ENCODE data around the gene PEA15. TPM values are rescaled to one million over a fixed set of nuclear protein-coding genes. Genes with fewer than 3 reads are reported as not detected.

Gene PEA15
- total RNA-seq, 2 donors from 2014 or later, result 48.7 to 49.4 TPM

DNA sequence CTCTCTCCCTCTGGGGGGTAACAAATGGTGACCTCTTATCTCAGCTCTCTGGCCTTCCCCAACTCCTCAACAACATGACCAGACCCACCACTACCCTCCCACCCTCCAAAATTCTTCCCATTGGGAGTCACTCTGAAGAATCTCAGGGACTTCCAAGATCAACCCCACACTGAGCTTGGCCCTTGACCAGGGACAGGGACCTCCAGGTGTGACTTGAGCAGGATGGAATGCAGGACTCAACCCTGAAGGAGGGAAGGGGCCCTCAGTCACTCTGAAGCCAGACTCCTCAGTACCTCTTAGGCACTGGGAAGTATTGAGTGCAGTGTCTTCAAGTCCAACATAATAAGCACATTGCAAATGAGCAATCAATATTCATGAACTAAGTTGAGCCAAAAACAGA, 12.9 kb upstream of the PEA15 start:
- no peaks in the 10 kb centered on the region for H3K4me1 Mint-ChIP-seq
- H3K36me3 Mint-ChIP-seq (ENCODE audit: low read depth), result no peaks in the 10 kb centered on the region

DNA sequence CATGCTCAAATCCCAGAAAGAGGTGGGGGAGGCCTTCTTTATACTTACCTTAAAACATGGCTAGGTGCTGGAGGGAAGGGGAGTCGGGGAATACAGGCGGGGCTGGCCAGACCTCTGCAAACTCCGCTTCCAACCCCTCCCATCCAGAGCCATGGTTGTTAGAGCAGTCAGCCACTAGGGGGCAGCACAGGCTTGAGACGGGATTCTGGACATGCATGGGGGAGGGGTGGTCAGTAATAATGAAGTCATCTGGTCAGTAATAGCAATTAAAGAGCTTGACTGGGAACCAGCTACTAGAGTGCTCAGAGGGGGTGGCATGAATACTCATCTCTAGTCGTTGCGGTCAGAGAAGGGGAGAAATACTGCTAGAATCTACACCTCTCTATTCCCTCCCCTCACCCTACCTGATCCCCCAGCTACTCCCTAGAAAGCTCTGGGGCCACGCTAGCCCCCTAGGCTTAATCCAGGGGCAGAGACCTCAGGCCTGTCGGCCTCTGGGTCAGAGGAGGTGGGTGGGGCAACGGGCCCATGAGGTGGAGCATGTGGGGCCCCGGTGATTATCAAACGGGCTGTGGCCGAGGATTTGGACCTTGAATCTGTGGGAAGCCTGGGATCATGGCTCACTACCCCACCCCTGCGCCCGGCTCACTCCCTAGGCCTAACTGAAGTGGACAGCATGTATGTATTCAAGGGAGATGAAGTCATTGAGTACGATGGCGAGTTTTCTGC, 11.9 kb upstream of the PEA15 start:
- peak; percentile 81 for ATAC-seq (replicated peaks)
- Mint-ChIP-seq H3K4me3 (no peak overlapping the region), H3K36me3 (ENCODE audit: low read depth) (no peaks in the 10 kb centered on the region), H3K9me3 (no peaks in the 10 kb centered on the region), H3K27me3 (peaks cover 2% of the 10 kb centered on the region), H3K4me1 (no peaks in the 10 kb centered on the region), H3K27ac (no peak overlapping the region)

More for the DNA sequence above, 12.9 kb upstream of the PEA15 start:
- peaks cover 3% of the 10 kb centered on the region for H3K27me3 Mint-ChIP-seq
- no peak overlapping the region for H3K4me3 Mint-ChIP-seq
- H3K9me3 Mint-ChIP-seq, result no peaks in the 10 kb centered on the region
- H3K27ac Mint-ChIP-seq, result no peak overlapping the region
- no peak for ATAC-seq (replicated peaks)

DNA sequence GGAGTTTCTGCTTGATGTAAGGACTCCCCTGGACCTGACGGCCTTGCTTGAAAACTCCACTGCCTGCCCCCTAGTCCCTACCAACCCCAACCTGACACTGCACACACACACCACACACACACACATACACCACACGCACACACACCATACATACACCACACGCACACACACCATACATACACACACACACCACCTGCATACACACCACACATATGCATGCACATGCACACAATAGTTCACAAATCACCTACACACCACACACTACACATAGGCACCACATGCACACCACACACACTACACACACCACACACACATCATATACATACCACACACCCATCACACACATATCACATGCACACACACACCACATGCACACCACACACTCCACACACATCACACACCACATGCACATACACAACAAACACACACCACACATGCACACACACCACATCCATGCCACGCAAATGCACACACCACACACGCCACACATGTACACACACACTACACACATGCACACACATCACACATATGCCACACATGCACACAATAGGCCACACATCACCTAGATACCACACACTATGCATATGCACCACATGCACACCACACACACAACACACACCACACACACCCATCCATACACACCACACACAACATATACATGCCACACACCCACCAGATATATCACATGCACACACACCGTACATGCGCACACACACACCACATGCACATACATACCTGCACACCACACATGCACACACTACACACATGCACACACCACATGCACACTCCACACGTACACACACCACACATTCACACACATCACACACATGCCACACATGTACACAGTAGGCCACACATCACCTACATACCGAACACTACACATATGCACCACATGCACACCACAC, 11.1 kb upstream of the PEA15 start:
- no peak for ATAC-seq (replicated peaks)
- H3K36me3 Mint-ChIP-seq (ENCODE audit: low read depth), result no peaks in the 10 kb centered on the region
- H3K4me1 Mint-ChIP-seq, result no peaks in the 10 kb centered on the region
- no peaks in the 10 kb centered on the region for H3K9me3 Mint-ChIP-seq
- no peak overlapping the region for H3K27ac Mint-ChIP-seq
- H3K4me3 Mint-ChIP-seq, result no peak overlapping the region
- H3K27me3 Mint-ChIP-seq, result no peaks in the 10 kb centered on the region

DNA sequence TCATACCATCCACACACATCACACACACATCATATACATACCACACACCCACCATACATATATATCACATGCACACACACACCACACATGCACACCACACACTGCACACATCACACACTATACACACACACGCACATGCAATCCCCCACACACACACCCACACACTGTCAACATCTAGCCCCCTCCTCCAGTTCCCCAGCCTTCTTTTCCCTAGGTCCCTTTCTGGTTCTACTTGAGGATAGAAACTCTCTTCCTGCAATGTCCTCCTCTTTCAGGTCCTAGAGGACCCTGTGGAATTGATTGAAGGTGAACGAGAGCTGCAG, 10.5 kb upstream of the PEA15 start:
- Mint-ChIP-seq H3K4me1 (no peaks in the 10 kb centered on the region), H3K4me3 (no peak overlapping the region), H3K27me3 (no peaks in the 10 kb centered on the region), H3K36me3 (ENCODE audit: low read depth) (no peaks in the 10 kb centered on the region), H3K9me3 (no peaks in the 10 kb centered on the region), H3K27ac (no peak overlapping the region)
- ATAC-seq (replicated peaks), result no peak

DNA sequence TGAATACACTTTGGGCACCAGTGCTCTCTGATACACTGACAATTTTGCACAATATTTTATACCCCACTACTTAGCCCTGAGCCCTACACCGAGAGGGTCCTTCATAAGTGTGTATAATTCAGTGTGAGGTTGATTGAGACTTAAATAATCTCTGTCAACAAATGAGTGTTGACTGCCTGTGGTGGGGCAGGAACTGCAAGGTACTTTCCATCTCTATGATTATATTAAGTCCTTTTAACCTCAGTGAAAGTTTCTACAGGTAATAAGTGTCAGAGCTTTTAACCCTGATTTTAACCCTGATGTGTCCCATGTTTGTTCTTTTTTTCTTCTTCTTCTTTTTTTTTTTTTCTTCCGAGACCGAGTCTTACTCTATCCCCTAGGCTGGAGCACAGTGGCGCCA, 9.0 kb upstream of the PEA15 start:
- Mint-ChIP-seq H3K27ac (no peak overlapping the region), H3K36me3 (ENCODE audit: low read depth) (no peaks in the 10 kb centered on the region), H3K9me3 (no peaks in the 10 kb centered on the region), H3K27me3 (no peaks in the 10 kb centered on the region), H3K4me3 (no peak overlapping the region), H3K4me1 (no peaks in the 10 kb centered on the region)
- ATAC-seq (replicated peaks), result no peak

DNA sequence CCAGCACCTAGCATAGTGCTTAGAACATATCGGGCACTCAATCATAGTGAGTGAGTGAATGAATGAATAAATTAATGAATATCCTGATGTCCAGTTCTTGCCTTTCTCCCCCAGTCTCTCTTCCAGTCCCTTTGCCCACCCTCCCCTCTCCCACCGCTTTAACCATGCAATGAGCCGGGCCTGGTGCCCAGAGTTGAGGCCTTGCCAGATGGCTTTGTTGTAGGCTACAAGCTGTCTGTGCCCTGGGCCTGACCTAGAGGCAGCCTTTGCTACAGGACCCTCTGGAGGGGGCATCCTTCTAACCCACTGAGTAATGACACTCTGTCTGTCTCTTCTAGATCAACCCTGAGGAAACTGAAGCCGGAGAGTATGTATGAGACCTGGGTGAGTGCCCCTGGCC, 8.0 kb upstream of the PEA15 start:
- no peaks in the 10 kb centered on the region for H3K27me3 Mint-ChIP-seq
- no peak overlapping the region for H3K27ac Mint-ChIP-seq
- no peaks in the 10 kb centered on the region for H3K36me3 Mint-ChIP-seq (ENCODE audit: low read depth)
- H3K9me3 Mint-ChIP-seq, result no peaks in the 10 kb centered on the region
- H3K4me3 Mint-ChIP-seq, result no peak overlapping the region
- no peaks in the 10 kb centered on the region for H3K4me1 Mint-ChIP-seq
- no peak for ATAC-seq (replicated peaks)

DNA sequence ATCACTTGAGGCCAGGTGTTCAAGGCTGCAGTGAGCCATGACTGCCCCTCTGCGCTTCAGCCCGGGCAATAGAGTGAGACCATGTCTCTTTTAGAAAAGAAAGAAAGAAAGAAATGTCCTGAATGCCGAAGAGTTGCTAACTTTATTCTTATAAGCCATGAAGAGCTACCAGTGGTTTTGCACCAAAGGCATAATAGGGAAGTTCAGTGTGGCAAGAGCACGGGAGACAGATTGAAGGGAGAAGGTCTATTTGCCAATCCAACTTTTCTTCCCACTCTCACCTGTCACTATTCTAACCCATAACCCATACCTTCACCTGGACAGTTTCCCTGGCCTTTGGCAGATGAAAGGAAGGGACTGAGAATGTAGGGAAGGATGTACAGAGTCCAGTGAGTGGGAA, 4.4 kb upstream of the PEA15 start:
- Mint-ChIP-seq H3K9me3 (no peaks in the 10 kb centered on the region), H3K4me3 (no peak overlapping the region), H3K27ac (peak overlapping the region; percentile 1), H3K4me1 (peaks cover 6% of the 10 kb centered on the region), H3K36me3 (ENCODE audit: low read depth) (no peaks in the 10 kb centered on the region), H3K27me3 (no peaks in the 10 kb centered on the region)
- no peak for ATAC-seq (replicated peaks)

DNA sequence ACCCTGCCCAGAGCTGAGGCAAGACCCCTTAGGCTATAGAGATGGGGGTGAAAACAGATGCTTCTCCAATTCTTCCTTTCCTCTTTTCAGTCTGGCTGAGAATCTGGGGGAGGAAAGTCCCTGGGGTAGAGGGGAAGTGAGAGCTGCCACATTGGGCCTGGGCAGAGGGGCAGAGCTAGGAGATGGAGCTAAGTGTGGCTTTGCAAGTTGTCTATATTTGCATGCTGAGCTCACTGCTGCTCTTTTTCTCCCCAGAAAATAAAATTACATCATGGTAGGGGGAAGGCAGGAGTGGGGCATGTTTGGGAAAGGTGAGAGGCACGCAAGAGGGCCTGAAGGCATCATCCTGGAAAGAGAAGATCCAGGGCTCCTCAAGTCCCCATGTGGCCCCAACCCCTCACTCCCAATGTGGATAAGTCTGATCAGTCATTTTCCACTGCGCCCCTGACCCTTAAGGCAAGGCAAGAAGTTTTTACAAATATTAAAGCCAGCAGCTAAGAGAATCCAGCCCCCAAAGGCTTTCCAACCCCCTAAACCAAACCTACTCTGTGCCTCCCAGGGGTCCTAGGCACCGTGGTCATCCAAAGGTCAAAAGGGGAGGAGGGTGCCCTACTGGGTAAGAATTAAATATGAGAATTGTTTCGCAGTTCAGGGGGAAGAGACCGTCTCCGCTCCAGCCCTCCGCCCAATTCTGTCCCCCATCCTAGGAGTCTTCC, 500 bp upstream of the PEA15 start:
- Mint-ChIP-seq H3K4me1 (peaks cover 31% of the 10 kb centered on the region), H3K27me3 (no peaks in the 10 kb centered on the region), H3K27ac (peak overlapping the region; percentile 85), H3K36me3 (ENCODE audit: low read depth) (peaks cover 38% of the 10 kb centered on the region), H3K4me3 (peak overlapping the region; percentile 76), H3K9me3 (no peaks in the 10 kb centered on the region)
- ATAC-seq (replicated peaks), result peak; percentile 18

DNA sequence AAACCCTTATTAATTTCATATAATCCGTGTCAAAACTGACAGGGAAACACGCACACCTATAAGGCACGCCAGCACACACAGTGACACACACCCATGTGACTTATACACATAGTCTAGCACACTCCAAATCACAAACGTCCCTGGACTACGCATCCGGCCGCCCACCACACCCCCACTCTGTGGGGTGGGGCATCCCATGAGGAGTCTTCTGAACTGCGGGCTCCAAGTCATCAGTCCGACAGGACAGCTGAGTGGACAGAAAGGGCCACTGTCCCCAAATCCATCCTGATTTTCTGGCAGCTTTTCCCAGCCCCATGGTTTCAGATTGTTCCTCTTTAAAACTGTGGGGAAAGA, 829 bp downstream of the PEA15 start:
- Mint-ChIP-seq H3K27ac (peak overlapping the region; percentile 69), H3K4me1 (peaks cover 40% of the 10 kb centered on the region), H3K27me3 (no peaks in the 10 kb centered on the region), H3K4me3 (peak overlapping the region; percentile 76), H3K36me3 (ENCODE audit: low read depth) (peaks cover 52% of the 10 kb centered on the region), H3K9me3 (no peaks in the 10 kb centered on the region)
- ATAC-seq (replicated peaks), result peak; percentile 86

DNA sequence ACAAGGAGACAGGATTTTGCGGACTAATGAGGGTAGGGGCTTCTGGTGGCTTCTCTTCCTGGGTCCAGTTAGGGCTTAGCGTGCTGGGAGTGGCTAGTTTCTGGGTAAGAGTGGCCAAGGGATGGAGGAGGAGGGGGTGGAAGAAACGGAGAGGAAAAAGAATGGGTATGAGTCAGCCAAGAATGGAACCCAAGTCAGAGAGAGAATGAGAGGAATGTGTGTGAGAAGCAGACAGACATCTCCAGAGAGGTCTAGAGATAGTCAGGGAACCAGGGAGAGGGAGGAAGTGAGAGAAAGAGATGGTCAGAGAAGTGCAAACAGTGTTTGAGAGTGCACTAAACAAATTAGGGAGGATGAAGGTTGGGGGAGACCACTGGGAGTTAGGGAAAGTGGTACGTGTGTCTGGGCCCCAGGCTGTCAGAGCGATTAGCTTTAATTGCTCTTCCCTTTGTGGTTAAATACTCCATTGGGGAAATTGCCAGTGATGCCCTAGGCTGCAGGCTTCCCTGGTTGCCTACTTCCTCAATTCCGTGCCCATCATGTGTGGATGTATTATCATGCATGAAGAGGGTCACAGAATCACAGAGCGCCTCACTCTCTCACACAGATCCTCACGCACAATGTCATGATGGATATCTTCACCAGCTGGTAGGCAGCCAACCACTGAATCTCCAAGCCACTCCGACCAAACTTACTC, 1.4 kb downstream of the PEA15 start:
- H3K27me3 Mint-ChIP-seq, result no peaks in the 10 kb centered on the region
- peak; percentile 30 for ATAC-seq (replicated peaks)
- H3K4me3 Mint-ChIP-seq, result peak overlapping the region; percentile 76
- peak overlapping the region; percentile 69 for H3K27ac Mint-ChIP-seq
- peaks cover 43% of the 10 kb centered on the region for H3K4me1 Mint-ChIP-seq
- no peaks in the 10 kb centered on the region for H3K9me3 Mint-ChIP-seq
- H3K36me3 Mint-ChIP-seq (ENCODE audit: low read depth), result peaks cover 57% of the 10 kb centered on the region

DNA sequence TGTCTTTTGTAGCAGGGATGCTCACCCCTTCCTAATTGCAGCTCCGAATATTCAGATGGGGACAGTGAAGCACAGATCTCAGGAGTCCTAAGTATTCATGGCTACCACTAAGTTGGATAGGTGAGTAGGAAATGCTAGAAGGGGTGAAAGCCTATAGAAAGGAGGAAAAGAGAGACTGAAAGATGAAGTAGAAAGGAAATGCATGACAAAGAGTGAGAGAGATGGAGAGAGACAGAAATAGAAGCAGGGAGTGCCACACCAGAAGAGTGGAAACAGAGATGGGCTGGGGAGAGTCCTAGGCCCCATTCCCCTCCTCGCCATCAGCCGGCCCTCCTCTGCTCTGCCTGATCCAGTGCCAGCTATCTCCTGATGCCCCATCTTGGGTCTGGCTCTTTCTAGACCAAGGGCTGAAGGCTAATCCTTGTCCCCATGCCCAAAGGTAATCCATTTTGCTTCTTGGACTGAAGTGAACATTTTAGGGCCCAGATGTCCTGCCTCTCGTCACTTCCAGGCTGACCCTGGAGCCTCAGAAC, 2.0 kb downstream of the PEA15 start:
- H3K4me1 Mint-ChIP-seq, result peaks cover 44% of the 10 kb centered on the region
- peak overlapping the region; percentile 76 for H3K4me3 Mint-ChIP-seq
- peaks cover 63% of the 10 kb centered on the region for H3K36me3 Mint-ChIP-seq (ENCODE audit: low read depth)
- H3K9me3 Mint-ChIP-seq, result no peaks in the 10 kb centered on the region
- ATAC-seq (replicated peaks), result no peak
- peak overlapping the region; percentile 69 for H3K27ac Mint-ChIP-seq
- no peaks in the 10 kb centered on the region for H3K27me3 Mint-ChIP-seq

DNA sequence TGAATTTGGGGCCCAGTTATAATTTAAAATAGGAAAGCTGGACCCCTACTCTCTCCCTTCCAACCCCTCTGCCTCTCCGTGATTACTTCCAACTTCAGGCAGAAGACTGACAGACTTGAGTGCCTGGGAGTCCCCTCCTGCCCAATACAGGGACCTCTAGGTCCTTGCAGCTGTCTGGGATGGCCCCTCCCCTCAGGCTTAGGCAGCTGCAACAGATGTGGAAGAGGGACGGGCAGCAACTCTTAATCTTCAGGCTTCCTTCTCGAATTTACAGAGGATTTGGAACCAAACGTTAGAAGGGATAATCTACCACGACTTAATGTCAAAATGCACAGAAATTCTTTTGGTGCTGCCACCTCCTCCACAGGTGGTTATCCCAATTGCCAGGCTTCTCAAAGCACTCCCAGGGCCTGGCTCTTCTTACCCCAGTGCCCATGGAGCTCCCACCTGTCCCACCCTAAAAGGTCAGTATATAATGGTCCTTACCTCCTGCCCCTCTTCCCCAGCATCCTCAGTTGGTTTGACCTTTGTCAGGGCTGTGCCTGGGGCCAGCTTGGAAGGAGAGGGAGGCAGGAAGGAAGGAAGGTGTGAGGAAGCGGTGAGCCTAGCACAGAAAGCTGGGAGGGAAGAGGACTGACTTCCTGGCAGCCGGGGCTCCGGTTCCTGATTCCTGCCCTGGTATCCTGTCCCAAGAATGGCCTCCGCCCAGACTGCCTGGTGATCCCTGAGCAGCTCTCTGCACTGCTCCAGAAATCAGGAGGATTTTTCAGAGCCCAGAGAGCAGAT, 2.8 kb downstream of the PEA15 start:
- peak overlapping the region; percentile 69 for H3K27ac Mint-ChIP-seq
- no peak for ATAC-seq (replicated peaks)
- no peaks in the 10 kb centered on the region for H3K9me3 Mint-ChIP-seq
- peaks cover 44% of the 10 kb centered on the region for H3K4me1 Mint-ChIP-seq
- no peaks in the 10 kb centered on the region for H3K27me3 Mint-ChIP-seq
- peaks cover 71% of the 10 kb centered on the region for H3K36me3 Mint-ChIP-seq (ENCODE audit: low read depth)
- peak overlapping the region; percentile 76 for H3K4me3 Mint-ChIP-seq

DNA sequence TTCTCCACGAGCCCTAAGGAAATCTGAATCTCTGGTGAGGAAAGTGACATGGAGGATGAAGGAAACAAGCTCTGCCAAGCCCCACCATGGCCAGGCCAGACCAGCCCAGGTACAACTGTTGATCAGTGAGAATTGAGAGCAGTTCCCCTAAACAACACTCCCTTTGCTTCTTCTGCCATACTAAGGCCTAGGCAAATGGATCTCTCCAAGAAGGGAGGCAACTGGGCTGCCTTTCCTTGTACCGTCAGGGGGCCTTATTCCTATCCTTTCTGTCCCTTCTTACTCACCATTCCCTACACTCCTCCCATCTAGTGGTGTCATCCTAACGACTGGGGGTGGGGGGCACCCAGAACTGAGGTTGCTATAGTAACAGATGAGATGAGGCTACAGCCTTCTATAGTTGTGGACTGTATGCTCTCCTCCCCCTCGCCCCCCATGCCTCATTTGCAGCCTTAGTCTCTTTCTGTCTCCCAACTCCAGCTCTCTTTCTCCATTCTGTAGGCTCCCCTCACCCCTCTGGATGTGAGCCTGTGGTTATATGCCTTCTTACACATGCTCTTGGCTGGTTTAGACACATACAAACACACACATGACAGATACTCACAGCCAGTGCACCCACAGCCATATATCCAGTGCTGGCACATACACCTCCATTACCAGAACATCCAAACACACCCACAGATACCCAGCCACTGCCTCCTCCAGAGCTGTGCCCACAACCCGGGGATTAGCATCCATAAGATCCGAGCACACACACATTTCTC, 3.6 kb downstream of the PEA15 start:
- H3K9me3 Mint-ChIP-seq, result no peaks in the 10 kb centered on the region

More for the DNA sequence above, 3.6 kb downstream of the PEA15 start:
- H3K4me3 Mint-ChIP-seq, result peak overlapping the region; percentile 16
- no peak for ATAC-seq (replicated peaks)
- peaks cover 44% of the 10 kb centered on the region for H3K4me1 Mint-ChIP-seq
- peak overlapping the region; percentile 69 for H3K27ac Mint-ChIP-seq
- peaks cover 79% of the 10 kb centered on the region for H3K36me3 Mint-ChIP-seq (ENCODE audit: low read depth)
- no peaks in the 10 kb centered on the region for H3K27me3 Mint-ChIP-seq
